GM12873 (cell line): ENCODE results near the gene P4HA2.

ENCODE experiments used
- TF ChIP-seq, protein P1 (sequence below): IDR thresholded peaks from 2 replicates; pipeline ENCODE4 v1.5.1; 2012; ENCODE audit warnings: low read depth, mild to moderate bottlenecking, moderate library complexity, low read length, control low read depth; ENCODE audit not compliant: insufficient read depth; ENCODE audit errors: missing control alignments

Gene P4HA2

DNA sequence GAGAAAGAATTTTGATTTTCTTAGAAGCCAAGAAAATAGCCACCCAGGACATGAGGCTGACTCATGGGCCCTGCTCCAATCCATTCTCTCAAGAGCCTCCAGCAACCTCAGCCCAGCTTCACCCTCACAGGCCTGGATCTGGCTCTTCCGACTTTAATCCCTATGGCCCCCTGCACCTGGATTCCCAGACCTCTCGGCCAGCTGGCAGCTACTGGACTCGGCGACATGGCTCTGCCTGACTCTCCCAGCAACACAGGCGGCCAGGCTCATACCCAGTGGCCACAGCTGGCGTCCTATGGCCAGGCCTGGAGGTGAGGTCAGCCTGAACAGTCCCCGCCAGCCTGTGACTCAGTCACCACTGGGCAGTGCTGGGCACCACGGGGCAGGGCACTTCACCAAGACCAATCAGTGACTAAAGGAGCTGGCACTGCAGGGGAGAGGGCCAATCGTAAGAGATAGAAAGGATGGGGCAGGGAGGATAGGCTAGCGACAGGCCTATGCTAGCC is 23.6 kb upstream of the P4HA2 start:
- TF ChIP-seq, protein P1, sequence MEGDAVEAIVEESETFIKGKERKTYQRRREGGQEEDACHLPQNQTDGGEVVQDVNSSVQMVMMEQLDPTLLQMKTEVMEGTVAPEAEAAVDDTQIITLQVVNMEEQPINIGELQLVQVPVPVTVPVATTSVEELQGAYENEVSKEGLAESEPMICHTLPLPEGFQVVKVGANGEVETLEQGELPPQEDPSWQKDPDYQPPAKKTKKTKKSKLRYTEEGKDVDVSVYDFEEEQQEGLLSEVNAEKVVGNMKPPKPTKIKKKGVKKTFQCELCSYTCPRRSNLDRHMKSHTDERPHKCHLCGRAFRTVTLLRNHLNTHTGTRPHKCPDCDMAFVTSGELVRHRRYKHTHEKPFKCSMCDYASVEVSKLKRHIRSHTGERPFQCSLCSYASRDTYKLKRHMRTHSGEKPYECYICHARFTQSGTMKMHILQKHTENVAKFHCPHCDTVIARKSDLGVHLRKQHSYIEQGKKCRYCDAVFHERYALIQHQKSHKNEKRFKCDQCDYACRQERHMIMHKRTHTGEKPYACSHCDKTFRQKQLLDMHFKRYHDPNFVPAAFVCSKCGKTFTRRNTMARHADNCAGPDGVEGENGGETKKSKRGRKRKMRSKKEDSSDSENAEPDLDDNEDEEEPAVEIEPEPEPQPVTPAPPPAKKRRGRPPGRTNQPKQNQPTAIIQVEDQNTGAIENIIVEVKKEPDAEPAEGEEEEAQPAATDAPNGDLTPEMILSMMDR, result no peak

DNA sequence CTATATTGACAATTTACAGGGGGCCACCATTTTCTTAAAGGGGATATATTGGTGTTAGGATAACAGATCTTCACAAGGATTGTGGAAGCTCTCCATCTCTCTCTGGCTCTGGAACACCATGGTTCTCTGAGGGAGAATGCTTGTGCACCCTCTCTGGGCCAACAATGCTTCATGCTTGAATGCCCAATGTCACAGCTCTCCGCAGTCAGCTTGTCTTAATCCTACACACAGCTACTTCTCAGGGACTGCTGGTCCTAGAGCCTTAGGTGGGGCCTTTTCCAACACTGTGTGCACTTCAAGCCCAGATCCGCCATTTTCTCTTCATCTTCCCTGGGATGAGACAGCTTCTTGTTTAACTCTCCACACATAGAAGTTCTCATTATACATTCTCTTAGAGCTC is 22.9 kb upstream of the P4HA2 start:
- TF ChIP-seq, protein P1, result no peak

DNA sequence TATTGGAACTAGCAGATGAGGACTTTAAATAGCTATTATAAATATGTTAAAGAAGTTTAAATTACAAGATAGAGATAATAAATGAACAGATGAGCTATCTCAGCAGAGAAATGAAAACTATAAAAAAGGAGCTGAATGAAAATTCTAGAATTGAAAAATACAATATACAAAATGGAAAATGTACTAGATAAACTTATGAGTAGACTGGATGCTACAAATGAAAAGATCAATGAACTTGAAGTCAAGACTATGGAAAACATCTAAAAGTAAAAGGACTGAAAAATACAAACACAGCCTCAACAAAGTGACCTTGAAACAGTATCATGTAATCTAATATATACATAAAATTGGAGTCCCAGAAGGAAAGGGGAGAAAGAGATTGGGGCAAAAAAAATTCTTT is 19.2 kb upstream of the P4HA2 start:
- TF ChIP-seq, protein P1, result no peak

DNA sequence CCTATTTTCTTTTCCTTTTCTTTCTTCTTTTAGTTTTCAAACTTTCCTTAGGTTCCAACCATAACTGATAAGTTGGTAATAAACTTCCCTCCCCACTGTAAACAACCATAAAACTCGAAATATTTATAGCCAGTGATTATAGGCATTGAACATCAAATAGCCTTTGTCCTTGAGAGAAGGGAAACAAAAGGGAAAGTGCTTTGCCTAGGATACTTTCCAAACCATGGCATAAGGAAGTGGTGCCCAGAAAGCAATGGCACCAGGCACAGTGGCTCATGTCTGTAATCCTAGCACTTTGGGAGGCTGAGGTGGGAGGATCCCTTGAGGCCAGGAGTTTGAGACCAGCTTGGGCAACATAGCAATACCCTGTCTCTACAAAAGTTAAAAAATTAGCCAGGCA is 17.9 kb upstream of the P4HA2 start:
- TF ChIP-seq, protein P1, result no peak

DNA sequence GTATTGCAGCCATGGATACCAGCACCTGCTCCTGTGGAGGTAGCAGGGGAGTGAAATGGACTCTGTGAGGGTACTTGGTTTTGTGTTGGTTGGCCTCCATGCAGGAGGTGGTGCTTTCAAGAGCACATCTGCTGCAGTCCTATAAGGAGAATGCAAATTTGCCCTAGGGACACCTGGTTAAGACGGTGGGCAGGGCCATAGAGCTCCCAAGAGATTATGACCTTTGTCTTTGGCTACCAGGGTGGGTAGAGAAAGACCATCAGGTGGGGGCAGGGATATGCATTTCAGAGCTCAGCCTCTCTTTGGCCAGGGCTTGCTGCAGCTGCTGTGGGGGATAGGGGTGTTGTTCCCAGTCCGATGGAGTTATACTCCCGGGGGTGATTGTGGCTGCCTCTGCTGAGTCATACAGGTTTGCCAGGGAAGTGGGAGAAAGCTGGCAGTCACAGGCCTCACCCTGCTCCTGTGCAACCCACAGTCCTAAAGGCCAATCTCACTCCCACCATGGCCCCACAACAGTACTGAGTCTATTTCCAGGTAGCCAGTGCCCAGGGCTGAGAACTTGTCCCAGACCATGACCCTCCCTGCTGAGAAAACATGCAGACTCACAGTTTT is 15.8 kb upstream of the P4HA2 start:
- TF ChIP-seq, protein P1, result no peak

DNA sequence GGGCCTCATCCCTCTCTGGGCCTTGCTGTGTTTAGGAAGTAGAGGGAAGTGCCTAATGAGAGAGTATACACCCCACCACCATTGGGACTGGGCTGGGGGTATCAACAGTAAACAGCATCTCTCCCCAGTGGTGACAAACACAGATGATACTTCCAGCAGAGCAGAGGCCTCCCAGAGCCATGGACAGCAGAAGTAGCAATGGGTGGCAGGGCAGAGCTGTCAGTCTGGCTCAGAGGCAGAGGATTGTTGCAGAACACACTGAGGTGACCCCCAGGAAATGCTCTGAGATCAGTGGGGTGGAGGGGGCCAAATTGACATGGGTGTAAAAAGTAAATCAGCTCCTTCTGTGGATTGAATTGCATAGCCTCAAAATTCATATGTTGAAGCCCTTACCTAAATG is 12.1 kb upstream of the P4HA2 start:
- TF ChIP-seq, protein P1, result no peak

DNA sequence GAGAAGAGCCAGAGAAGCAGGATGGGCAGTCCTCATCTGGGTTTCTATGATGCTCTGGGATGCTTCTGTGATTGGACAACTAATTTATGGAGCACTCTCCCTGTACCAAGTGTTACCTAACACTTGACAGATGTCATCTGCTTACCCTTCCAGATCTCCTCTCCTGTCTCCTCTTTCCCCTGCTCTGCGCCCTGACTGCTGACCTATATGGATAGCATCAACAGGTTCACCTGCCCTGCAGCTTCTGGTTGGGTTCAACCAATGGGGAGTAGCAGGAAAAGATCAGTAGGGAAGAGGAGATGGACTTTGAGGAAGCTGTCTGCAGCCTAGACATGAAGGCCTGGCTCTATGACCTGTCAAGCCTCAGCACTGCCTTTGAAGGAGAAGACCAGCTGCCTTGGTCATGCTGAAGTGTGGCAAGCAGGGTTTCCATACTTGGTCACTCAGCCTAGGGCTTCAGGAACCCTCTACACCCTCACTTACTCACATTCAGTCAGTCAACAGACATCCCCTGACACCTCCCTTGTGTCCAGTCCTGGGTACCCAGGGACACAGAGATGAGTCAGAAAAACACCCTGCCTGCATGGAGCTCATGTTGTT is 11.3 kb upstream of the P4HA2 start:
- TF ChIP-seq, protein P1, result no peak
